ENCODE data around the gene GPR160. TPM values are rescaled to one million over a fixed set of nuclear protein-coding genes. Genes with fewer than 3 reads are reported as not detected.

The GPR160 gene
- total RNA-seq, 1 donor from 2014 or later = 1.3 TPM

- no peak for FAIRE-seq
Observed at GRCh38 chr3:170081079-170081741, 43.4 kb downstream of the GPR160 start.

DNA sequence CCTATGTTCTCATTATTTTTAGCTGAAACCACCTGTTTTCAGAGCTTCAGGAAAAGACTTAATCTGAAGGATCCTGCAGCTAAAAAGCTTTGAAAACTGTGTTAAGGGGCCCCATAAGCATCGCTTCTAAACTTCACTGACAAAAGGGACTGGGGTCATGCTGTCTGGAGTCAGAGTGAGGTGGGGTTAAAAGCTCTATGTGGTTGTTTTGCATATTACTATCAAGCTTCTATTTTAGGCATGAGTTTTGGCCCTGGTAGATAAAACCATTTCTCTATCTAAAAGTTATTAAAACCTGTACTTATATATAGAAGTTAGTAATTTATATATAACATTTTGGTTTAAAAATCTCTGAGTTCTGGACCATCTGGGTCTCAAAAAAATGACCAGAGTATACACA is 45.5 kb downstream of the GPR160 start:
- FAIRE-seq (no peak), DNase-seq (ENCODE audit: low read depth) (no peak)
- Histone ChIP-seq H3K36me3 (ENCODE audit: control insufficient read depth, insufficient read depth, low read length) (peaks cover 2% of the 10 kb centered on the region), H3K4me3 (ENCODE audit: low read depth, low read length) (no peak overlapping the region), H3K27me3 (ENCODE audit: control insufficient read depth, insufficient read depth, low read length) (no peaks in the 10 kb centered on the region)
- no peak for TF ChIP-seq CTCF (IDR thresholded peaks at IDR 0.05; ENCODE audit: insufficient read depth, low read length, severe bottlenecking)

More at GRCh38 chr3:170081079-170081741, 43.4 kb downstream of the GPR160 start:
- H3K27me3 ChIP-seq (ENCODE audit: control insufficient read depth, insufficient read depth, low read length) = no peaks in the 10 kb centered on the region
- DNase-seq (ENCODE audit: low read depth) = no peak
- no peak overlapping the region for H3K4me3 ChIP-seq (ENCODE audit: low read depth, low read length)
- TF ChIP-seq CTCF (IDR thresholded peaks at IDR 0.05; ENCODE audit: insufficient read depth, low read length, severe bottlenecking) = no peak
- no peaks in the 10 kb centered on the region for H3K36me3 ChIP-seq (ENCODE audit: control insufficient read depth, insufficient read depth, low read length)

DNA sequence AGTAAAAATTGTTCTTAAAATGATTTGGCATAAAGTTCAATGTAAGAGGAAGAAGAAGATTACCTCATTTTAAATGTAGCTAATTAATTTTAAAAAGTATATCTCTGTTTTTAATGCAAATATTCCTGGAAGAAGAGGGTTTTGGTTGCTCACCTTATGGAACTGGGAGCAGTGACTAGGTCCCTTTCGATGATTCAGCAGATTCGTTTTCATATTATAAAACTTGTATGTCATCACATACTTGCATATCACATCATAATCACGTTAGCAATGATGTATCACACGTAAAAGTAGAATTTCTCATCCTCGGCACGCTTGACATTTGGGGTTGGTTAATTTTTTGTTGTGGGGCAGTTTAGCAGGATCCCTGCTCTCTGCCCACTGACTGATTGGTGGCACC is 47.6 kb downstream of the GPR160 start:
- Histone ChIP-seq H3K4me3 (ENCODE audit: low read depth, low read length) (no peak overlapping the region), H3K36me3 (ENCODE audit: control insufficient read depth, insufficient read depth, low read length) (peaks cover 2% of the 10 kb centered on the region), H3K27me3 (ENCODE audit: control insufficient read depth, insufficient read depth, low read length) (no peaks in the 10 kb centered on the region)
- TF ChIP-seq CTCF (IDR thresholded peaks at IDR 0.05; ENCODE audit: insufficient read depth, low read length, severe bottlenecking) = no peak
- DNase-seq (ENCODE audit: low read depth) (no peak), FAIRE-seq (no peak)

DNA sequence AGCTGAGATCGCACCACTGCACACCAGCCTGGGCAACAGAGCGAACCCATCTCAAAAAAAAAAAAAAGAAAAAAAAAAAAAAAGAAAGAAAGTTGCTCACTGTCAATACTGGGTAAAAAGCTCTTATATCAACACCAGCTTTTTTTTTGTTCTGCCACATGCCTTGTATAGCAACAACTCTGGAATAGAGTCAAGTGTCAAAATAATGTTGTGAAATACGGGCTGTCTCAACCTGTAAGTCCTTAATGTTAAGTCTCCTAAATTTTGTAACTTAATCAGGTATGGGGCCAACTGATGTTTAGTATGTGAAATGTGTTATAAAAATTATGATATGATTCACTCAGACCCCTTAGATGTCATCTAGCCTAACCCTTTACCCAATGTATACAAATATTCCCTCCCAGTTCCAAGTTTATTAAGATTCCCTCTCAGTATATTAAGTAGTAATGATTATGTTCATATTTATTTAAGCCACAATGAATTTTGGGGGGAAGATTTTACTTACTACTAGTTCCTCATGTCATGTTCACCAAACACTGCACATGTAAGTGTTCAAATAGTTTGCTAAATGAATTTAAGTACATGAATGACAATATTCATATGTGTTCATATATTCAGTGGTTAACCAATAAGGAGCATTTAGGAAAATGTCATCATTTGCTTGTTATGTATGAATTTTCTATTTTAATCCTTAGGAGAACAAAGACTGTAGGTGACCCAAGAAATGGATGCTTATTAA is 52.2 kb downstream of the GPR160 start:
- no peak for TF ChIP-seq CTCF (IDR thresholded peaks at IDR 0.05; ENCODE audit: insufficient read depth, low read length, severe bottlenecking)
- FAIRE-seq (no peak), DNase-seq (ENCODE audit: low read depth) (no peak)
- Histone ChIP-seq H3K4me3 (ENCODE audit: low read depth, low read length) (no peak overlapping the region), H3K27me3 (ENCODE audit: control insufficient read depth, insufficient read depth, low read length) (no peaks in the 10 kb centered on the region), H3K36me3 (ENCODE audit: control insufficient read depth, insufficient read depth, low read length) (peaks cover 5% of the 10 kb centered on the region)

GRCh38 chr3:170090601-170090981 is 52.8 kb downstream of the GPR160 start:
- no peaks in the 10 kb centered on the region for H3K27me3 ChIP-seq (ENCODE audit: control insufficient read depth, insufficient read depth, low read length)
- no peak for TF ChIP-seq CTCF (IDR thresholded peaks at IDR 0.05; ENCODE audit: insufficient read depth, low read length, severe bottlenecking)
- peaks cover 5% of the 10 kb centered on the region for H3K36me3 ChIP-seq (ENCODE audit: control insufficient read depth, insufficient read depth, low read length)
- no peak overlapping the region for H3K4me3 ChIP-seq (ENCODE audit: low read depth, low read length)
- FAIRE-seq = no peak
- no peak for DNase-seq (ENCODE audit: low read depth)
